Endothelial cell of umbilical vein (primary cell): ENCODE measurements around the gene TNFRSF21. TPM values are rescaled to one million over a fixed set of nuclear protein-coding genes. Genes with fewer than 3 reads are reported as not detected.

Experiments
- BruUV-seq: library from RNA; stranded (reverse); fragments of 400-500 nt; replicated peaks from 2 replicates; lab custom pipeline; 2021; lab: Mats Ljungman, UMichigan
- CTCF ChIA-PET: fragments of 300-600, 350-600 bp; sonication (Branson Sonifier 250); formaldehyde crosslinking; loops from one replicate; lab custom pipeline; 2021; ENCODE audit warnings: antibody characterized with exemption, inconsistent platforms; lab: Charles Lee
- POLR2A ChIA-PET: fragments of 300-600, 350-600 bp; sonication (Branson Sonifier 250); formaldehyde crosslinking; loops from one replicate; lab custom pipeline; 2021; ENCODE audit warnings: antibody characterized with exemption, inconsistent platforms; lab: Charles Lee
- DNase-seq: peaks from one replicate; pipeline ENCODE4 v3.0.0-alpha.2; 2011; ENCODE audit warnings: low read depth, low spot score
- FAIRE-seq: peaks from 2 replicates; lab custom pipeline; 2011; peaks lifted over from hg19 to GRCh38; lab: Jason Lieb, UNC
- H2AFZ ChIP-seq: 2 replicates; pipeline ENCODE4 v1.6.0; 2012; ENCODE audit warnings: low read depth, low read length, control low read depth, inconsistent platforms
- H3K27ac ChIP-seq: 2 replicates; pipeline ENCODE4 v1.5.1; 2011; ENCODE audit warnings: low read depth, mild to moderate bottlenecking, control low read depth, low read length, moderate library complexity; ENCODE audit not compliant: insufficient read depth
- H3K27me3 ChIP-seq, 2 experiments: 2 replicates each; pipeline versions ENCODE4 v1.6.0 to v1.6.1; 2011; ENCODE audit warnings: low read length in 2 of 2, mixed read lengths in 1 of 2; ENCODE audit not compliant: control insufficient read depth in 2 of 2, insufficient read depth in 2 of 2
- H3K36me3 ChIP-seq, 2 experiments: 2 replicates in 1 of 2; 3 replicates in 1 of 2; pipeline ENCODE4 v1.5.1; 2011; ENCODE audit warnings: low read length in 2 of 2, mild to moderate bottlenecking in 1 of 2, moderate library complexity in 1 of 2; ENCODE audit not compliant: control insufficient read depth in 2 of 2, insufficient read depth in 2 of 2; ENCODE audit errors: extremely low read depth in 1 of 2
- H3K4me1 ChIP-seq: 3 replicates; pipeline ENCODE4 v1.5.1; 2011; ENCODE audit warnings: mild to moderate bottlenecking, low read length; ENCODE audit not compliant: control insufficient read depth, insufficient read depth; ENCODE audit errors: extremely low read depth
- H3K4me2 ChIP-seq: 2 replicates; pipeline ENCODE4 v1.6.1; 2011; ENCODE audit warnings: low read length, control low read depth, mixed read lengths; ENCODE audit not compliant: insufficient read depth
- H3K4me3 ChIP-seq, 3 experiments: fragments of 200-600 bp in 1 of 3; sonication (generic), shearing (Covaris generic) in 1 of 3; replicated peaks in 1 of 3; 2 replicates each; pipeline ENCODE4 v1.5.1; 2011 to 2016; ENCODE audit warnings: control low read depth in 3 of 3, low read length in 3 of 3, mild to moderate bottlenecking in 2 of 3, inconsistent platforms in 1 of 3, low read depth in 1 of 3, moderate library complexity in 1 of 3; ENCODE audit not compliant: insufficient read depth in 1 of 3
- H3K79me2 ChIP-seq: 2 replicates; pipeline ENCODE4 v1.6.0; 2012; ENCODE audit warnings: low read length, inconsistent platforms; ENCODE audit not compliant: control insufficient read depth, insufficient read depth
- H3K9ac ChIP-seq: replicated peaks from 2 replicates; pipeline ENCODE3; 2011; ENCODE audit warnings: low read length, control low read depth; ENCODE audit not compliant: insufficient read depth; ENCODE audit errors: extremely low read depth
- H3K9me1 ChIP-seq: replicated peaks from 3 replicates; pipeline ENCODE4 v1.6.0; 2011; ENCODE audit warnings: mild to moderate bottlenecking, low read length; ENCODE audit not compliant: control insufficient read depth, insufficient read depth; ENCODE audit errors: extremely low read depth
- H3K9me3 ChIP-seq: replicated peaks from 2 replicates; pipeline ENCODE4 v1.5.1; 2012; ENCODE audit warnings: low read length, inconsistent platforms; ENCODE audit not compliant: control insufficient read depth, insufficient read depth
- H4K20me1 ChIP-seq: replicated peaks from 2 replicates; pipeline ENCODE3; 2011; ENCODE audit warnings: mild to moderate bottlenecking, low read length; ENCODE audit not compliant: control insufficient read depth, insufficient read depth; ENCODE audit errors: extremely low read depth
- FOS ChIP-seq: IDR thresholded peaks from 2 replicates; pipeline ENCODE4 v1.6.1; 2011; ENCODE audit warnings: mild to moderate bottlenecking, low read length, moderate library complexity, borderline replicate concordance; ENCODE audit not compliant: insufficient read depth
- JUN ChIP-seq: IDR thresholded peaks from 2 replicates; pipeline ENCODE4 v1.6.1; 2011; ENCODE audit warnings: borderline replicate concordance, low read depth; ENCODE audit not compliant: insufficient read length, insufficient read depth
- MYC ChIP-seq: IDR thresholded peaks from one replicate; pipeline ENCODE4 v1.6.1; 2011; ENCODE audit warnings: mild to moderate bottlenecking, low read depth, low read length
- POLR2A ChIP-seq: IDR thresholded peaks from 2 replicates; pipeline ENCODE4 v1.6.1; 2012; ENCODE audit warnings: low read depth, mild to moderate bottlenecking, control low read depth, low read length
- POLR2AphosphoS5 ChIP-seq: IDR thresholded peaks from 2 replicates; pipeline ENCODE4 v1.6.1; 2012; ENCODE audit warnings: low read depth, mild to moderate bottlenecking, control low read depth, low read length, moderate library complexity; ENCODE audit not compliant: insufficient read depth
- dilution Hi-C: fragments of 300-500 bp; cut with MboI; formaldehyde crosslinking; loops from one replicate; pipeline ENCODE4 v1.15.0; 2019; ENCODE audit warnings: low sequenced_read_pairs; ENCODE audit not compliant: extremely low pct_ligation_motif_present
- intact Hi-C: fragments of 100-400 bp; cut with micrococcal nuclease; formaldehyde crosslinking; loops from one replicate; pipeline ENCODE4 v1.10.0; 2022
- polyA plus RNA-seq, 4 experiments: library from polyadenylated mRNA; depleted of rRNA in 3 of 4; stranded (reverse) in 3 of 4; unstranded in 1 of 4; fragments of >200 nt; gene quantifications; 2 replicates each; pipeline versions ENCODE4 v1.2.1 to v1.2.3, GENCODE V29; 2011 to 2012; ENCODE audit warnings: missing spikeins in 1 of 4
- total RNA-seq: library from RNA; stranded (reverse); gene quantifications from 2 replicates; pipeline ENCODE4 v1.2.3, GENCODE V29; 2021
- TF ChIP-seq, protein P1 (sequence below): IDR thresholded peaks from 2 replicates; pipeline ENCODE4 v1.6.1; 2011; ENCODE audit not compliant: insufficient read depth, insufficient read length

The TNFRSF21 gene
- total and polyA plus RNA-seq, 2 donors (not counting 3 experiments of a cell fraction or from before 2014, with no cell fraction given): 26.0 to 40.6 TPM

- Histone ChIP-seq H3K27ac (no peak overlapping the region), H3K27me3 (peaks cover 4 to 6% of the 10 kb centered on the region in 2 experiments), H3K79me2 (no peaks in the 10 kb centered on the region), H3K4me2 (no peak overlapping the region), H3K9me1 (no peaks in the 10 kb centered on the region), H3K9ac (no peak overlapping the region), H4K20me1 (no peaks in the 10 kb centered on the region), H3K36me3 (no peaks in the 10 kb centered on the region), H2AFZ (no peak overlapping the region), H3K9me3 (no peaks in the 10 kb centered on the region), H3K4me1 (no peaks in the 10 kb centered on the region), H3K4me3 (no peak overlapping the region)
- TF ChIP-seq POLR2A (no peak), JUN (no peak), POLR2AphosphoS5 (no peak), MYC (no peak)
- TF ChIP-seq, protein P1, sequence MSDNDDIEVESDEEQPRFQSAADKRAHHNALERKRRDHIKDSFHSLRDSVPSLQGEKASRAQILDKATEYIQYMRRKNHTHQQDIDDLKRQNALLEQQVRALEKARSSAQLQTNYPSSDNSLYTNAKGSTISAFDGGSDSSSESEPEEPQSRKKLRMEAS: no peak
- no peak for FAIRE-seq
- ChIA-PET POLR2A (no interaction called here), CTCF (interaction anchor here (1.1 kb wide), 1 partner anchor 12 kb away, joined by 3 read pairs; no protein-coding TSS in a partner anchor)
- no TSS peak for BruUV-seq
- intact Hi-C loops (no loop called here), dilution Hi-C loops (no loop called here)
- no peak for DNase-seq
These were observed 38.7 kb upstream of the TNFRSF21 start for GRCh38 chr6:47348316-47348863.

DNA sequence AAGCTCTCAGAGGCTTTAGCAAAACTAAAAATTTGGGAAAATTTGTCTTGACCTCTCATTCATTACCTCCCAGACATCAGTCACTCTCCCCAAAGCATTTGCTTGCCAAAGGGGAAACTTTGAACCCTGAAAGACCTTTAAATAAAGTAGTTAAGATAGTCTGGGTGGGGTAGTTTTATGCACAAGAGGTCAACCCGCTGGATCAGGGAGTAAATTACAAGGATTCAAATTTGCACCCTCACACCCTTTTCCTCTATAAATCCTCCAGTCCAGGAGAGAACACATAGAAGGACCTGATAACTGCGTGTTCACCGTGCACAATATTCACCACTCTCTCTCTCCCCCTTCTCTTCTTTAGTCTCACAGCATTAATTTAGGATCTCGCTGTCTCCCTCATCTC lies 36.1 kb upstream of the TNFRSF21 start:
- no peaks in the 10 kb centered on the region for H3K9me1 ChIP-seq
- CTCF ChIA-PET: no interaction called here
- no peak overlapping the region for H2AFZ ChIP-seq
- POLR2A ChIA-PET: no interaction called here
- BruUV-seq: no TSS peak
- intact Hi-C loops: no loop called here
- no peak overlapping the region for H3K9ac ChIP-seq
- no peak overlapping the region for H3K4me2 ChIP-seq
- H3K36me3 ChIP-seq: no peaks in the 10 kb centered on the region
- no peaks in the 10 kb centered on the region for H3K9me3 ChIP-seq
- dilution Hi-C loops: no loop called here
- H3K4me3 ChIP-seq: no peak overlapping the region
- H3K79me2 ChIP-seq: no peaks in the 10 kb centered on the region
- no peaks in the 10 kb centered on the region for H4K20me1 ChIP-seq
- no peak for DNase-seq
- FAIRE-seq: no peak
- H3K4me1 ChIP-seq: no peaks in the 10 kb centered on the region
- TF ChIP-seq, protein P1: no peak
- no peak for TF ChIP-seq JUN
- TF ChIP-seq FOS: no peak
- TF ChIP-seq POLR2AphosphoS5: no peak
- peaks cover 4% of the 10 kb centered on the region in 2 experiments for H3K27me3 ChIP-seq
- H3K27ac ChIP-seq: no peak overlapping the region
